CD4-positive, alpha-beta T cell treated with Interleukin-2 at 100 ng/mL for 4 hours (primary cell): ENCODE data around the gene MAG.
"Not testable (repeated sequence)": the region's sequence is repeated elsewhere in the genome, so short reads cannot be mapped to it uniquely, and the experiment has no call there.

ENCODE experiments used
- DNase-seq: peaks from one replicate; pipeline ENCODE4 v3.0.0-alpha.2; 2020; ENCODE audit warnings: low spot score

MAG gene

GRCh38 chr19:35281303-35281702, 10.7 kb upstream of the MAG start:
- DNase-seq = no peak

- DNase-seq = no peak
Observed at GRCh38 chr19:35284153-35285094, 7.5 kb upstream of the MAG start.

GRCh38 chr19:35285095-35285449, 6.9 kb upstream of the MAG start:
- DNase-seq = no peak

- DNase-seq = not testable (repeated sequence)
Observed at GRCh38 chr19:35285465-35285864, 6.5 kb upstream of the MAG start.

- DNase-seq = not testable (repeated sequence)
Observed at GRCh38 chr19:35286101-35286500, 5.9 kb upstream of the MAG start.

GRCh38 chr19:35287713-35288112, 4.2 kb upstream of the MAG start:
- DNase-seq = no peak

- DNase-seq = no peak
Observed at GRCh38 chr19:35288331-35288730, 3.6 kb upstream of the MAG start.

- no peak for DNase-seq
Observed at GRCh38 chr19:35288906-35289305, 3.1 kb upstream of the MAG start.

- no peak for DNase-seq
Observed at GRCh38 chr19:35290381-35291127, 1.4 kb upstream of the MAG start.

- DNase-seq = no peak
Observed at GRCh38 chr19:35291259-35291658, 702 bp upstream of the MAG start.

- DNase-seq = no peak
Observed at GRCh38 chr19:35292421-35293362, 731 bp downstream of the MAG start.

GRCh38 chr19:35293363-35293739, 1.4 kb downstream of the MAG start:
- no peak for DNase-seq

- DNase-seq = no peak
Observed at GRCh38 chr19:35293808-35294207, 1.8 kb downstream of the MAG start.

- DNase-seq = no peak
Observed at GRCh38 chr19:35294328-35294727, 2.4 kb downstream of the MAG start.

- no peak for DNase-seq
Observed at GRCh38 chr19:35294859-35295791, 3.2 kb downstream of the MAG start.

GRCh38 chr19:35295792-35296462, 4.0 kb downstream of the MAG start:
- peak; percentile 22 for DNase-seq

GRCh38 chr19:35296644-35297514, 4.9 kb downstream of the MAG start:
- no peak for DNase-seq

- no peak for DNase-seq
Observed at GRCh38 chr19:35297515-35297848, 5.5 kb downstream of the MAG start.

GRCh38 chr19:35297922-35298321, 6.0 kb downstream of the MAG start:
- no peak for DNase-seq

GRCh38 chr19:35298561-35298972, 6.6 kb downstream of the MAG start:
- no peak for DNase-seq
